Tibial nerve (tissue), 4 donors: Measurements from ENCODE around the gene MSGN1.

ENCODE experiments used
- EP300 ChIP-seq, 2 donors: sonication (generic); formaldehyde crosslinking; IDR thresholded peaks; one replicate each; pipeline ENCODE4 v1.6.1; 2017; ENCODE audit warnings: antibody characterized with exemption in 2 of 2, mild to moderate bottlenecking in 1 of 2
- POLR2A ChIP-seq, 2 donors: fragments of 450-650 bp; IDR thresholded peaks; one replicate each; pipeline ENCODE4 v1.6.1; 2017; ENCODE audit warnings: antibody characterized with exemption in 2 of 2, mild to moderate bottlenecking in 2 of 2, moderate library complexity in 2 of 2
- TF ChIP-seq, protein P1 (sequence below), 5 experiments: fragments of 200-600 bp in 3 of 5; fragments of 450-650 bp in 2 of 5; sonication (generic) in 3 of 5; IDR thresholded peaks; one replicate each; pipeline ENCODE4 v1.5.1; 2016 to 2019; ENCODE audit warnings: antibody characterized with exemption in 5 of 5, mild to moderate bottlenecking in 3 of 5, moderate library complexity in 2 of 5

DNA sequence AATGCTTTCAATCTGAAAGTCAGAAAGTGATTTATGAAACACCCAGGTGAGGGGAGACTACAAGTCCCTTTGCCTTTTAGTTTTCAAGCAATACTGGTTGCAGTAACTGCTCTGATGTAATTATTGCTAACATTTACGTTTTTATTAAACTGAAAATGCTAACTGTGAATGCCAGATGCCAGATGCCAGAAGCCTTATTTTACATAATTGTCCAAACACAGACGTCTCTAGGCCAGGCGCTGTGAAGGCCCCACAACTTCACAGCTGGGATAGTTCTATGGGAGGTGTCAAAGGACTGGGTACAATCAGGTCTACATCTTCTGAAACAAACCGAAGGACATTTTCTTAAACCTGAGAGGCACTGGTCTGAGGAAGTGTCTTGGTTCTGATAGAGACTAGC lies 27.5 kb upstream of the MSGN1 start:
- TF ChIP-seq, protein P1, sequence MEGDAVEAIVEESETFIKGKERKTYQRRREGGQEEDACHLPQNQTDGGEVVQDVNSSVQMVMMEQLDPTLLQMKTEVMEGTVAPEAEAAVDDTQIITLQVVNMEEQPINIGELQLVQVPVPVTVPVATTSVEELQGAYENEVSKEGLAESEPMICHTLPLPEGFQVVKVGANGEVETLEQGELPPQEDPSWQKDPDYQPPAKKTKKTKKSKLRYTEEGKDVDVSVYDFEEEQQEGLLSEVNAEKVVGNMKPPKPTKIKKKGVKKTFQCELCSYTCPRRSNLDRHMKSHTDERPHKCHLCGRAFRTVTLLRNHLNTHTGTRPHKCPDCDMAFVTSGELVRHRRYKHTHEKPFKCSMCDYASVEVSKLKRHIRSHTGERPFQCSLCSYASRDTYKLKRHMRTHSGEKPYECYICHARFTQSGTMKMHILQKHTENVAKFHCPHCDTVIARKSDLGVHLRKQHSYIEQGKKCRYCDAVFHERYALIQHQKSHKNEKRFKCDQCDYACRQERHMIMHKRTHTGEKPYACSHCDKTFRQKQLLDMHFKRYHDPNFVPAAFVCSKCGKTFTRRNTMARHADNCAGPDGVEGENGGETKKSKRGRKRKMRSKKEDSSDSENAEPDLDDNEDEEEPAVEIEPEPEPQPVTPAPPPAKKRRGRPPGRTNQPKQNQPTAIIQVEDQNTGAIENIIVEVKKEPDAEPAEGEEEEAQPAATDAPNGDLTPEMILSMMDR (IDR thresholded peaks at IDR 0.05), result no peak
- TF ChIP-seq POLR2A (IDR thresholded peaks at IDR 0.05) (no peak), EP300 (IDR thresholded peaks at IDR 0.05) (no peak)
